Measurements from ENCODE around the gene TGFBR1.

The TGFBR1 gene

DNA sequence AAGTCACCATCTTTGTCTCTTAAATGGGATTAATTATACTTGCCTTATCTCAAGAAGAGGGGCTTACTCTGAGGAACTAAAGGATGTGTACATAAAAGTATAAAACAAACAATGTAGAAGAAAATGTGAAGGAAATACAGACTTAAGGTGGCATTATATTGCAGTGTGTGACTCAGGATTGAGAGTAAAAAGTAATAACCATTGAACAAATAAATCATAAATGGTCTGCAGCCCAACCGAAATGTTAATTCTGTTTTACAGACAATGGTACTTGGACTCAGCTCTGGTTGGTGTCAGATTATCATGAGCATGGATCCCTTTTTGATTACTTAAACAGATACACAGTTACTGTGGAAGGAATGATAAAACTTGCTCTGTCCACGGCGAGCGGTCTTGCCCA is 37.4 kb downstream of the TGFBR1 start:
- TF ChIP-seq FOXM1 (IDR thresholded peaks at IDR 0.05; ENCODE audit: borderline replicate concordance, low read depth) (no peak), YY1 (IDR thresholded peaks at IDR 0.05; ENCODE audit: low read depth) (no peak), CREB1 (IDR thresholded peaks at IDR 0.05; ENCODE audit: low read depth) (no peak), TEAD4 (IDR thresholded peaks at IDR 0.05) (no peak), EGR1 (IDR thresholded peaks at IDR 0.05) (no peak), USF1 (IDR thresholded peaks at IDR 0.05) (no peak), TAF1 (IDR thresholded peaks at IDR 0.05; ENCODE audit: low read depth) (no peak), REST (IDR thresholded peaks at IDR 0.05; ENCODE audit: low read depth) (no peak)
- TF ChIP-seq, protein P1, sequence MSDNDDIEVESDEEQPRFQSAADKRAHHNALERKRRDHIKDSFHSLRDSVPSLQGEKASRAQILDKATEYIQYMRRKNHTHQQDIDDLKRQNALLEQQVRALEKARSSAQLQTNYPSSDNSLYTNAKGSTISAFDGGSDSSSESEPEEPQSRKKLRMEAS (IDR thresholded peaks at IDR 0.05) = no peak

DNA sequence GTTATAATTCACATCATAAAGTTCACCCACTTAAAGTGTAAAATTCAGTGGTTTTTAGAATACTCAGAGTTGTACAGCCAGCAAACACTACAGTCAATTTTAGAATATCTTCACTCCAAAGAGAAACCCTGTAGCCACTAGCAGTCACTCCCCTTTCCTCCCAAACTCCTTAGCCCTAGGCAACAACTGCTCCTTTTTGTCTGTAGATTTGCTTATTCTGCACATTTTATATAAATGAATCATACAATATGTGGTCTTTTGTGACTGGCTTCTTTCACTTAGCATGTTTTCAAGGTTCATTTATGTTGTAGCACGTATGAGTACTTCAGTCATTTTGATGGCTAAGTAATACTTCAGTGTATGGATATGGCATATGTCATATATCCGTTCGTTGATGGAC is 38.7 kb downstream of the TGFBR1 start:
- no peak for TF ChIP-seq USF1 (IDR thresholded peaks at IDR 0.05)
- no peak for TF ChIP-seq FOXM1 (IDR thresholded peaks at IDR 0.05; ENCODE audit: borderline replicate concordance, low read depth)
- no peak for TF ChIP-seq TAF1 (IDR thresholded peaks at IDR 0.05; ENCODE audit: low read depth)
- no peak for TF ChIP-seq TCF12 (IDR thresholded peaks at IDR 0.05; ENCODE audit: low read depth)
- TF ChIP-seq EGR1 (IDR thresholded peaks at IDR 0.05) = no peak
- TF ChIP-seq YY1 (IDR thresholded peaks at IDR 0.05; ENCODE audit: low read depth) = no peak
- no peak for TF ChIP-seq REST (IDR thresholded peaks at IDR 0.05; ENCODE audit: low read depth)
- TF ChIP-seq NFIC (IDR thresholded peaks at IDR 0.05) = no peak
- TF ChIP-seq EP300 (IDR thresholded peaks at IDR 0.05; ENCODE audit: borderline replicate concordance) = no peak
- TF ChIP-seq CEBPB (IDR thresholded peaks at IDR 0.05) = no peak
- no peak for TF ChIP-seq ZBTB7A (IDR thresholded peaks at IDR 0.05; ENCODE audit: low read depth)
- TF ChIP-seq, protein P1 (IDR thresholded peaks at IDR 0.05) = no peak
- no peak for TF ChIP-seq RAD21 (IDR thresholded peaks at IDR 0.05; ENCODE audit: low read depth)

GRCh38 chr9:99144966-99145365 is 40.1 kb downstream of the TGFBR1 start:
- TF ChIP-seq TEAD4 (IDR thresholded peaks at IDR 0.05) (no peak), RAD21 (IDR thresholded peaks at IDR 0.05; ENCODE audit: low read depth) (no peak)

- no peak for TF ChIP-seq RAD21 (IDR thresholded peaks at IDR 0.05; ENCODE audit: low read depth)
- no peak for TF ChIP-seq CREB1 (IDR thresholded peaks at IDR 0.05; ENCODE audit: low read depth)
- TF ChIP-seq EP300 (IDR thresholded peaks at IDR 0.05; ENCODE audit: borderline replicate concordance) = no peak
- TF ChIP-seq CEBPB (IDR thresholded peaks at IDR 0.05) = no peak
- TF ChIP-seq YY1 (IDR thresholded peaks at IDR 0.05; ENCODE audit: low read depth) = no peak
- no peak for TF ChIP-seq ZBTB7A (IDR thresholded peaks at IDR 0.05; ENCODE audit: low read depth)
- no peak for TF ChIP-seq TCF12 (IDR thresholded peaks at IDR 0.05; ENCODE audit: low read depth)
- no peak for TF ChIP-seq REST (IDR thresholded peaks at IDR 0.05; ENCODE audit: low read depth)
Measured at GRCh38 chr9:99146574-99146973, 41.7 kb downstream of the TGFBR1 start.

- TF ChIP-seq, protein P1 (IDR thresholded peaks at IDR 0.05) = no peak
- TF ChIP-seq TEAD4 (IDR thresholded peaks at IDR 0.05) (no peak), ZBTB7A (IDR thresholded peaks at IDR 0.05; ENCODE audit: low read depth) (no peak), YY1 (IDR thresholded peaks at IDR 0.05; ENCODE audit: low read depth) (no peak), USF1 (IDR thresholded peaks at IDR 0.05) (no peak), TCF12 (IDR thresholded peaks at IDR 0.05; ENCODE audit: low read depth) (no peak), CREB1 (IDR thresholded peaks at IDR 0.05; ENCODE audit: low read depth) (no peak), EGR1 (IDR thresholded peaks at IDR 0.05) (no peak), NFIC (IDR thresholded peaks at IDR 0.05) (no peak), RAD21 (IDR thresholded peaks at IDR 0.05; ENCODE audit: low read depth) (no peak), CEBPB (IDR thresholded peaks at IDR 0.05) (no peak), FOXM1 (IDR thresholded peaks at IDR 0.05; ENCODE audit: borderline replicate concordance, low read depth) (no peak)
Measured at GRCh38 chr9:99147177-99147576, 42.3 kb downstream of the TGFBR1 start.
